ENCODE results near the gene COQ7. TPM values are rescaled to one million over a fixed set of nuclear protein-coding genes. Genes with fewer than 3 reads are reported as not detected.

COQ7 gene
- total RNA-seq, 1 experiment from 2014 or later, result 39.6 TPM

DNA sequence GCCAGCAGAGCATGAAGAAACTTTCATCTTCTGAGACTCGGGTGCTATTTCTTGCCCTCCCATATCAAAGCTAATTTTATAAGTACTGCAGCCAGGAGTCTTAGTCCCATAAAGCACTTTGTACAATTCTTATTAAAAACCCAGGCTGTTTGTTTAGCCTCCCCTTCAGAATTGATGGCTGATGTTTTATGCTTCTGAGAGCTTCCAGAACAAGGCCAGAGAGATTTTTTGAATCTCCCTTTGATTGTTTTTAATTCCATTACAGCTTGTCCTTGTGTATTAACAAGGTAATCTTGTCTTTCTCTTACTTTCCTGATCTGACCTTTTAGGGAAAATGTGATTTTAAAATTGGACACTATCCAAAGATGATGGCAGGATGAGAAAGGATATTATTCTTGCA is 16.3 kb downstream of the COQ7 start:
- no TSS peak for BruUV-seq (replicated peaks)
- Histone ChIP-seq H3K4me3 (ENCODE audit: low read depth in 2 of 2, low read length in 2 of 2) (no peak overlapping the region), H3K36me3 (ENCODE audit: control insufficient read depth, insufficient read depth, low read length) (no peaks in the 10 kb centered on the region), H3K9me3 (ENCODE audit: control insufficient read depth, insufficient read depth, low read depth, low read length) (no peaks in the 10 kb centered on the region), H3K27me3 (ENCODE audit: control insufficient read depth, insufficient read depth, low read length) (no peaks in the 10 kb centered on the region), H3K4me1 (ENCODE audit: control insufficient read depth, insufficient read depth, low read length) (no peaks in the 10 kb centered on the region; the same call in 1 of the 2 replicates), H3K27ac (ENCODE audit: low read length) (no peak overlapping the region)
- CTCF ChIA-PET, result no interaction called here
- in situ Hi-C loops (cut with HindIII; ENCODE audit: low pct_unique_long_range_greater_than_20kb, low sequenced_read_pairs), result no loop called here
- TF ChIP-seq SIN3A (IDR thresholded peaks at IDR 0.05; ENCODE audit: borderline replicate concordance, insufficient read depth, low read depth, low read length) (no peak), POLR2AphosphoS5 (IDR thresholded peaks at IDR 0.05; ENCODE audit: low read depth, low read length) (no peak)
- DNase-seq (ENCODE audit: low read depth, low spot score) (no peak), ATAC-seq (no peak)
- intact Hi-C loops (cut with micrococcal nuclease; ENCODE audit: unreplicated experiment), result loop anchor here (10.0 kb wide), 1 partner anchor 421 kb away; no protein-coding TSS in a partner anchor
- POLR2A ChIA-PET, result no interaction called here

- no peaks in the 10 kb centered on the region for H3K27me3 ChIP-seq (ENCODE audit: control insufficient read depth, insufficient read depth, low read length)
- H3K27ac ChIP-seq (ENCODE audit: low read length), result no peak overlapping the region
- ATAC-seq (no peak), DNase-seq (ENCODE audit: low read depth, low spot score) (no peak)
- ChIA-PET POLR2A (interaction anchor here (0.6 to 1.5 kb wide), 3 partner anchors 11 to 101 kb away, joined by 3 to 7 read pairs (median 6); no protein-coding TSS in a partner anchor), CTCF (interaction anchor here (1.0 kb wide), 1 partner anchor 30 kb away, joined by 3 read pairs; the partner anchor contains the start of gene ITPRIPL2)
- no peaks in the 10 kb centered on the region for H3K36me3 ChIP-seq (ENCODE audit: control insufficient read depth, insufficient read depth, low read length)
- intact Hi-C loops (cut with micrococcal nuclease; ENCODE audit: unreplicated experiment), result loop anchor here (10.0 kb wide), 1 partner anchor 421 kb away; no protein-coding TSS in a partner anchor
- H3K9me3 ChIP-seq (ENCODE audit: control insufficient read depth, insufficient read depth, low read depth, low read length), result no peaks in the 10 kb centered on the region
- no TSS peak for BruUV-seq (replicated peaks)
- in situ Hi-C loops (cut with HindIII; ENCODE audit: low pct_unique_long_range_greater_than_20kb, low sequenced_read_pairs), result no loop called here
- TF ChIP-seq, protein P1, sequence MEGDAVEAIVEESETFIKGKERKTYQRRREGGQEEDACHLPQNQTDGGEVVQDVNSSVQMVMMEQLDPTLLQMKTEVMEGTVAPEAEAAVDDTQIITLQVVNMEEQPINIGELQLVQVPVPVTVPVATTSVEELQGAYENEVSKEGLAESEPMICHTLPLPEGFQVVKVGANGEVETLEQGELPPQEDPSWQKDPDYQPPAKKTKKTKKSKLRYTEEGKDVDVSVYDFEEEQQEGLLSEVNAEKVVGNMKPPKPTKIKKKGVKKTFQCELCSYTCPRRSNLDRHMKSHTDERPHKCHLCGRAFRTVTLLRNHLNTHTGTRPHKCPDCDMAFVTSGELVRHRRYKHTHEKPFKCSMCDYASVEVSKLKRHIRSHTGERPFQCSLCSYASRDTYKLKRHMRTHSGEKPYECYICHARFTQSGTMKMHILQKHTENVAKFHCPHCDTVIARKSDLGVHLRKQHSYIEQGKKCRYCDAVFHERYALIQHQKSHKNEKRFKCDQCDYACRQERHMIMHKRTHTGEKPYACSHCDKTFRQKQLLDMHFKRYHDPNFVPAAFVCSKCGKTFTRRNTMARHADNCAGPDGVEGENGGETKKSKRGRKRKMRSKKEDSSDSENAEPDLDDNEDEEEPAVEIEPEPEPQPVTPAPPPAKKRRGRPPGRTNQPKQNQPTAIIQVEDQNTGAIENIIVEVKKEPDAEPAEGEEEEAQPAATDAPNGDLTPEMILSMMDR (IDR thresholded peaks at IDR 0.05), result no peak
- TF ChIP-seq POLR2AphosphoS5 (IDR thresholded peaks at IDR 0.05; ENCODE audit: low read depth, low read length) (no peak), REST (IDR thresholded peaks at IDR 0.05; ENCODE audit: insufficient read depth in 1 of 2, low read depth in 2 of 2, low read length in 1 of 2) (no peak), SIN3A (IDR thresholded peaks at IDR 0.05; ENCODE audit: borderline replicate concordance, insufficient read depth, low read depth, low read length) (no peak), TCF7L2 (IDR thresholded peaks at IDR 0.05; ENCODE audit: low read depth, low read length) (no peak)
- H3K4me1 ChIP-seq (ENCODE audit: control insufficient read depth, insufficient read depth, low read length), result no peaks in the 10 kb centered on the region; the same call in 1 of the 2 replicates
- H3K4me3 ChIP-seq (ENCODE audit: low read depth in 2 of 2, low read length in 2 of 2), result no peak overlapping the region
These were observed 16.7 kb downstream of the COQ7 start for GRCh38 chr16:19084139-19084538.

DNA sequence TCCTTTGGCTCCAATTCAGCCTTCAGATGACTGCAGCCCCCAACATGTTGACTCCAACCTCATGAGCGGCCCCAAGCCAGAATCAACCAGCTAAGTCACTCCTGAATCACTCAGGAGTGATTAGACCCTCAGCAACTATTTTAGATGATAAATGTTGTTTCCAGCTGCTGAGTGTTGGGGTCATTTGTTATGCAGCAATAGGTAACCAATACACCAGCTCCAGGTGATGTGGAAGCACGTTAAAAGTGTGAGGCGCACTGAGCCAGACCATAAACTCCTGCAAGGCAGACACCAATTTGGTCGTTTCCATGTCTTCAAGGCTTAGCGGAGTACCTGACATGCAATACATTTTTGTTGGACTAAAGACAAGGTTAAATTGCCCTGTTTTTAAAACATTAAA is 17.5 kb downstream of the COQ7 start:
- H3K9me3 ChIP-seq (ENCODE audit: control insufficient read depth, insufficient read depth, low read depth, low read length), result no peaks in the 10 kb centered on the region
- BruUV-seq (replicated peaks), result no TSS peak
- CTCF ChIA-PET, result interaction anchor here (1.0 to 1.3 kb wide), 3 partner anchors 29 to 101 kb away, joined by 3 to 4 read pairs (median 3); partner anchors contain the start of genes ITPRIPL2 and TMC7
- H3K27ac ChIP-seq (ENCODE audit: low read length), result no peak overlapping the region
- DNase-seq (ENCODE audit: low read depth, low spot score), result no peak
- intact Hi-C loops (cut with micrococcal nuclease; ENCODE audit: unreplicated experiment), result loop anchor here (5.0 to 10.0 kb wide), 3 partner anchors 82 to 420 kb away; partner anchors contain the start of gene SYT17
- no peak for TF ChIP-seq POLR2AphosphoS5 (IDR thresholded peaks at IDR 0.05; ENCODE audit: low read depth, low read length)
- TF ChIP-seq REST (IDR thresholded peaks at IDR 0.05; ENCODE audit: insufficient read depth in 1 of 2, low read depth in 2 of 2, low read length in 1 of 2), result no peak
- no peak for TF ChIP-seq SIN3A (IDR thresholded peaks at IDR 0.05; ENCODE audit: borderline replicate concordance, insufficient read depth, low read depth, low read length)
- TF ChIP-seq, protein P1 (IDR thresholded peaks at IDR 0.05), result no peak
- no peak for TF ChIP-seq TCF7L2 (IDR thresholded peaks at IDR 0.05; ENCODE audit: low read depth, low read length)
- POLR2A ChIA-PET, result interaction anchor here (1.5 kb wide), 1 partner anchor 10 kb away, joined by 6 read pairs; no protein-coding TSS in a partner anchor
- no peaks in the 10 kb centered on the region; the same call in 1 of the 2 replicates for H3K4me1 ChIP-seq (ENCODE audit: control insufficient read depth, insufficient read depth, low read length)
- ATAC-seq, result no peak
- H3K27me3 ChIP-seq (ENCODE audit: control insufficient read depth, insufficient read depth, low read length), result no peaks in the 10 kb centered on the region
- no peaks in the 10 kb centered on the region for H3K36me3 ChIP-seq (ENCODE audit: control insufficient read depth, insufficient read depth, low read length)
- no peak overlapping the region for H3K4me3 ChIP-seq (ENCODE audit: low read depth in 2 of 2, low read length in 2 of 2)
- in situ Hi-C loops (cut with HindIII; ENCODE audit: low pct_unique_long_range_greater_than_20kb, low sequenced_read_pairs), result no loop called here
